Ishikawa (cell line): ENCODE measurements around the gene ROBO1.

ENCODE experiments used
- CEBPB ChIP-seq: IDR thresholded peaks from 2 replicates; pipeline ENCODE4 v1.6.1; 2012
- CREB1 ChIP-seq: IDR thresholded peaks from 2 replicates; pipeline ENCODE4 v1.6.1; 2012; ENCODE audit warnings: low read depth
- EGR1 ChIP-seq: IDR thresholded peaks from 2 replicates; pipeline ENCODE4 v1.6.1; 2012
- EP300 ChIP-seq: IDR thresholded peaks from 2 replicates; pipeline ENCODE4 v1.6.1; 2012; ENCODE audit warnings: borderline replicate concordance
- FOXM1 ChIP-seq: IDR thresholded peaks from 2 replicates; pipeline ENCODE4 v1.6.1; 2012; ENCODE audit warnings: low read depth, borderline replicate concordance
- MAX ChIP-seq: IDR thresholded peaks from 2 replicates; pipeline ENCODE4 v1.6.1; 2012
- NFIC ChIP-seq: IDR thresholded peaks from 2 replicates; pipeline ENCODE4 v1.6.1; 2012
- RAD21 ChIP-seq: IDR thresholded peaks from 2 replicates; pipeline ENCODE4 v1.6.1; 2012; ENCODE audit warnings: low read depth
- REST ChIP-seq: IDR thresholded peaks from 2 replicates; pipeline ENCODE4 v1.6.1; 2012; ENCODE audit warnings: low read depth, mild to moderate bottlenecking
- TAF1 ChIP-seq: IDR thresholded peaks from 2 replicates; pipeline ENCODE4 v1.6.1; 2012; ENCODE audit warnings: low read depth, mild to moderate bottlenecking
- TCF12 ChIP-seq: IDR thresholded peaks from 2 replicates; pipeline ENCODE4 v1.6.1; 2012; ENCODE audit warnings: low read depth
- TEAD4 ChIP-seq: IDR thresholded peaks from 2 replicates; pipeline ENCODE4 v1.6.1; 2012
- USF1 ChIP-seq: IDR thresholded peaks from 2 replicates; pipeline ENCODE4 v1.6.1; 2012
- YY1 ChIP-seq: IDR thresholded peaks from 2 replicates; pipeline ENCODE4 v1.6.1; 2012; ENCODE audit warnings: low read depth
- ZBTB7A ChIP-seq: IDR thresholded peaks from 2 replicates; pipeline ENCODE4 v1.6.1; 2012; ENCODE audit warnings: low read depth

ROBO1 gene

GRCh38 chr3:79558943-79559342 lies 208.9 kb downstream of the ROBO1 start:
- no peak for TF ChIP-seq RAD21
- TF ChIP-seq USF1 = no peak
- no peak for TF ChIP-seq CREB1
- no peak for TF ChIP-seq TCF12
- TF ChIP-seq NFIC = no peak
- TF ChIP-seq TAF1 = no peak
- TF ChIP-seq EGR1 = no peak
- no peak for TF ChIP-seq FOXM1
- no peak for TF ChIP-seq TEAD4
- TF ChIP-seq MAX = no peak
- TF ChIP-seq ZBTB7A = no peak
- no peak for TF ChIP-seq YY1
- TF ChIP-seq CEBPB = no peak

GRCh38 chr3:79555655-79556054 lies 212.1 kb downstream of the ROBO1 start:
- TF ChIP-seq TAF1 (no peak), YY1 (no peak), EGR1 (no peak), CEBPB (no peak), EP300 (no peak), MAX (no peak), ZBTB7A (no peak), NFIC (no peak), FOXM1 (no peak), USF1 (no peak), TEAD4 (no peak), RAD21 (no peak), REST (no peak), TCF12 (no peak), CREB1 (no peak)

- TF ChIP-seq TCF12 = no peak
- TF ChIP-seq ZBTB7A = no peak
- no peak for TF ChIP-seq RAD21
- no peak for TF ChIP-seq NFIC
- TF ChIP-seq EGR1 = no peak
- TF ChIP-seq TEAD4 = no peak
- TF ChIP-seq FOXM1 = no peak
- TF ChIP-seq MAX = no peak
- TF ChIP-seq EP300 = no peak
- no peak for TF ChIP-seq YY1
- no peak for TF ChIP-seq REST
- TF ChIP-seq USF1 = no peak
- TF ChIP-seq CREB1 = no peak
- TF ChIP-seq CEBPB = no peak
- no peak for TF ChIP-seq TAF1
These were observed 215.8 kb downstream of the ROBO1 start for GRCh38 chr3:79551997-79552396.

GRCh38 chr3:79551321-79551892 lies 216.4 kb downstream of the ROBO1 start:
- TF ChIP-seq YY1 (no peak), CREB1 (no peak), MAX (no peak), NFIC (no peak), TAF1 (no peak), ZBTB7A (no peak), TEAD4 (no peak), EP300 (no peak), USF1 (no peak), FOXM1 (no peak)
